Endothelial cell of umbilical vein (primary cell): ENCODE measurements around the gene LTBP1. TPM values are rescaled to one million over a fixed set of nuclear protein-coding genes. Genes with fewer than 3 reads are reported as not detected.

Experiments used
- BruUV-seq: library from RNA; stranded (reverse); fragments of 400-500 nt; replicated peaks from 2 replicates; lab custom pipeline; 2021; lab: Mats Ljungman, UMichigan
- CTCF ChIA-PET: fragments of 300-600, 350-600 bp; sonication (Branson Sonifier 250); formaldehyde crosslinking; loops from one replicate; lab custom pipeline; 2021; ENCODE audit warnings: antibody characterized with exemption, inconsistent platforms; lab: Charles Lee
- POLR2A ChIA-PET: fragments of 300-600, 350-600 bp; sonication (Branson Sonifier 250); formaldehyde crosslinking; loops from one replicate; lab custom pipeline; 2021; ENCODE audit warnings: antibody characterized with exemption, inconsistent platforms; lab: Charles Lee
- DNase-seq: peaks from one replicate; pipeline ENCODE4 v3.0.0-alpha.2; 2011; ENCODE audit warnings: low read depth, low spot score
- FAIRE-seq: peaks from 2 replicates; lab custom pipeline; 2011; peaks lifted over from hg19 to GRCh38; lab: Jason Lieb, UNC
- H2AFZ ChIP-seq: 2 replicates; pipeline ENCODE4 v1.6.0; 2012; ENCODE audit warnings: low read depth, low read length, control low read depth, inconsistent platforms
- H3K27ac ChIP-seq: 2 replicates; pipeline ENCODE4 v1.5.1; 2011; ENCODE audit warnings: low read depth, mild to moderate bottlenecking, control low read depth, low read length, moderate library complexity; ENCODE audit not compliant: insufficient read depth
- H3K27me3 ChIP-seq, 2 experiments: 2 replicates each; pipeline versions ENCODE4 v1.6.0 to v1.6.1; 2011; ENCODE audit warnings: low read length in 2 of 2, mixed read lengths in 1 of 2; ENCODE audit not compliant: control insufficient read depth in 2 of 2, insufficient read depth in 2 of 2
- H3K36me3 ChIP-seq, 2 experiments: 2 replicates in 1 of 2; 3 replicates in 1 of 2; pipeline ENCODE4 v1.5.1; 2011; ENCODE audit warnings: low read length in 2 of 2, mild to moderate bottlenecking in 1 of 2, moderate library complexity in 1 of 2; ENCODE audit not compliant: control insufficient read depth in 2 of 2, insufficient read depth in 2 of 2; ENCODE audit errors: extremely low read depth in 1 of 2
- H3K4me1 ChIP-seq: 3 replicates; pipeline ENCODE4 v1.5.1; 2011; ENCODE audit warnings: mild to moderate bottlenecking, low read length; ENCODE audit not compliant: control insufficient read depth, insufficient read depth; ENCODE audit errors: extremely low read depth
- H3K4me2 ChIP-seq: 2 replicates; pipeline ENCODE4 v1.6.1; 2011; ENCODE audit warnings: low read length, control low read depth, mixed read lengths; ENCODE audit not compliant: insufficient read depth
- H3K4me3 ChIP-seq, 3 experiments: fragments of 200-600 bp in 1 of 3; sonication (generic), shearing (Covaris generic) in 1 of 3; replicated peaks in 1 of 3; 2 replicates each; pipeline ENCODE4 v1.5.1; 2011 to 2016; ENCODE audit warnings: control low read depth in 3 of 3, low read length in 3 of 3, mild to moderate bottlenecking in 2 of 3, inconsistent platforms in 1 of 3, low read depth in 1 of 3, moderate library complexity in 1 of 3; ENCODE audit not compliant: insufficient read depth in 1 of 3
- H3K79me2 ChIP-seq: 2 replicates; pipeline ENCODE4 v1.6.0; 2012; ENCODE audit warnings: low read length, inconsistent platforms; ENCODE audit not compliant: control insufficient read depth, insufficient read depth
- H3K9ac ChIP-seq: replicated peaks from 2 replicates; pipeline ENCODE3; 2011; ENCODE audit warnings: low read length, control low read depth; ENCODE audit not compliant: insufficient read depth; ENCODE audit errors: extremely low read depth
- H3K9me1 ChIP-seq: replicated peaks from 3 replicates; pipeline ENCODE4 v1.6.0; 2011; ENCODE audit warnings: mild to moderate bottlenecking, low read length; ENCODE audit not compliant: control insufficient read depth, insufficient read depth; ENCODE audit errors: extremely low read depth
- H3K9me3 ChIP-seq: replicated peaks from 2 replicates; pipeline ENCODE4 v1.5.1; 2012; ENCODE audit warnings: low read length, inconsistent platforms; ENCODE audit not compliant: control insufficient read depth, insufficient read depth
- H4K20me1 ChIP-seq: replicated peaks from 2 replicates; pipeline ENCODE3; 2011; ENCODE audit warnings: mild to moderate bottlenecking, low read length; ENCODE audit not compliant: control insufficient read depth, insufficient read depth; ENCODE audit errors: extremely low read depth
- EZH2 ChIP-seq: IDR thresholded peaks from 2 replicates; pipeline ENCODE4 v1.6.1; 2012; ENCODE audit warnings: borderline replicate concordance, low read depth, mild to moderate bottlenecking, moderate library complexity, low read length, inconsistent platforms; ENCODE audit not compliant: severe bottlenecking
- FOS ChIP-seq: IDR thresholded peaks from 2 replicates; pipeline ENCODE4 v1.6.1; 2011; ENCODE audit warnings: mild to moderate bottlenecking, low read length, moderate library complexity, borderline replicate concordance; ENCODE audit not compliant: insufficient read depth
- GATA2 ChIP-seq: IDR thresholded peaks from 2 replicates; pipeline ENCODE4 v1.7.0; 2011; ENCODE audit warnings: low read depth, mild to moderate bottlenecking, moderate library complexity, mixed read lengths, low read length; ENCODE audit not compliant: insufficient read length, insufficient read depth
- JUN ChIP-seq: IDR thresholded peaks from 2 replicates; pipeline ENCODE4 v1.6.1; 2011; ENCODE audit warnings: borderline replicate concordance, low read depth; ENCODE audit not compliant: insufficient read length, insufficient read depth
- MYC ChIP-seq: IDR thresholded peaks from one replicate; pipeline ENCODE4 v1.6.1; 2011; ENCODE audit warnings: mild to moderate bottlenecking, low read depth, low read length
- POLR2A ChIP-seq: IDR thresholded peaks from 2 replicates; pipeline ENCODE4 v1.6.1; 2012; ENCODE audit warnings: low read depth, mild to moderate bottlenecking, control low read depth, low read length
- POLR2AphosphoS5 ChIP-seq: IDR thresholded peaks from 2 replicates; pipeline ENCODE4 v1.6.1; 2012; ENCODE audit warnings: low read depth, mild to moderate bottlenecking, control low read depth, low read length, moderate library complexity; ENCODE audit not compliant: insufficient read depth
- dilution Hi-C: fragments of 300-500 bp; cut with MboI; formaldehyde crosslinking; loops from one replicate; pipeline ENCODE4 v1.15.0; 2019; ENCODE audit warnings: low sequenced_read_pairs; ENCODE audit not compliant: extremely low pct_ligation_motif_present
- intact Hi-C: fragments of 100-400 bp; cut with micrococcal nuclease; formaldehyde crosslinking; loops from one replicate; pipeline ENCODE4 v1.10.0; 2022
- polyA plus RNA-seq, 4 experiments: library from polyadenylated mRNA; depleted of rRNA in 3 of 4; stranded (reverse) in 3 of 4; unstranded in 1 of 4; fragments of >200 nt; gene quantifications; 2 replicates each; pipeline versions ENCODE4 v1.2.1 to v1.2.3, GENCODE V29; 2011 to 2012; ENCODE audit warnings: missing spikeins in 1 of 4
- total RNA-seq: library from RNA; stranded (reverse); gene quantifications from 2 replicates; pipeline ENCODE4 v1.2.3, GENCODE V29; 2021
- TF ChIP-seq, protein P1 (sequence below), 2 donors: IDR thresholded peaks; 1 replicate in 1 of 2; 2 replicates in 1 of 2; pipeline ENCODE4 v1.5.1; 2011; ENCODE audit warnings: low read length in 2 of 2, mild to moderate bottlenecking in 2 of 2, moderate library complexity in 2 of 2, control low read depth in 1 of 2, inconsistent platforms in 1 of 2, low read depth in 1 of 2; ENCODE audit not compliant: insufficient read depth in 1 of 2; ENCODE audit errors: extremely low read depth in 1 of 2
- TF ChIP-seq, protein P2 (sequence below): IDR thresholded peaks from 2 replicates; pipeline ENCODE4 v1.6.1; 2011; ENCODE audit not compliant: insufficient read depth, insufficient read length

Gene LTBP1
- total and polyA plus RNA-seq, 2 donors (not counting 3 experiments of a cell fraction or from before 2014, with no cell fraction given): 57.4 to 68.2 TPM

DNA sequence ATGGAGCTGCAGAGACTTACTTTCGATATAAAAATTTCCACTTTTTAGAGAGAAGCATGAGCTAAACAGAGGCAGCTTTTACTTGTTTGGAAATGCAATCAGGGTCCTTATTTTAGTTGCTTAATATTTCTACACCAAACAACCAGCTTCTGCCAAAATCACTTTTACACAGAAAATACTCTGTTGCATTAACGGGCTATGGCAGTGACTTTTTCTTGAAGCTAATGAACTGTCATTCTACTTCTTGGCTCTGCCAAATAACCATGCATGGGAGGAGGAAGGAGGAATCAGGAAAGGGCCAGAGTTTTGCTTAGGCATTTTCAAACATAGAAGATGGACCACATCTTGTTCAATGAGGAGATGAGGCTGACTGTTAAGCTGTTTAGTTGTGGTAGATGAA is 23.6 kb upstream of the LTBP1 start:
- no TSS peak for BruUV-seq
- Histone ChIP-seq H3K79me2 (no peaks in the 10 kb centered on the region), H4K20me1 (no peaks in the 10 kb centered on the region), H3K9ac (no peak overlapping the region), H2AFZ (no peak overlapping the region), H3K9me3 (no peaks in the 10 kb centered on the region), H3K27ac (no peak overlapping the region), H3K4me3 (no peak overlapping the region), H3K4me1 (peaks cover 2% of the 10 kb centered on the region), H3K4me2 (no peak overlapping the region), H3K27me3 (peaks cover 0 to 15% of the 10 kb centered on the region in 2 experiments), H3K9me1 (no peaks in the 10 kb centered on the region), H3K36me3 (no peaks in the 10 kb centered on the region)
- intact Hi-C loops: no loop called here
- CTCF ChIA-PET: interaction anchor here (0.8 to 1.3 kb wide), 4 partner anchors 9 to 33 kb away, joined by 3 to 4 read pairs (median 3); no protein-coding TSS in a partner anchor
- POLR2A ChIA-PET: no interaction called here
- FAIRE-seq (no peak), DNase-seq (no peak)
- dilution Hi-C loops: no loop called here
- TF ChIP-seq FOS: no peak
- TF ChIP-seq JUN: no peak
- TF ChIP-seq POLR2A: no peak
- TF ChIP-seq GATA2: no peak
- TF ChIP-seq, protein P1, sequence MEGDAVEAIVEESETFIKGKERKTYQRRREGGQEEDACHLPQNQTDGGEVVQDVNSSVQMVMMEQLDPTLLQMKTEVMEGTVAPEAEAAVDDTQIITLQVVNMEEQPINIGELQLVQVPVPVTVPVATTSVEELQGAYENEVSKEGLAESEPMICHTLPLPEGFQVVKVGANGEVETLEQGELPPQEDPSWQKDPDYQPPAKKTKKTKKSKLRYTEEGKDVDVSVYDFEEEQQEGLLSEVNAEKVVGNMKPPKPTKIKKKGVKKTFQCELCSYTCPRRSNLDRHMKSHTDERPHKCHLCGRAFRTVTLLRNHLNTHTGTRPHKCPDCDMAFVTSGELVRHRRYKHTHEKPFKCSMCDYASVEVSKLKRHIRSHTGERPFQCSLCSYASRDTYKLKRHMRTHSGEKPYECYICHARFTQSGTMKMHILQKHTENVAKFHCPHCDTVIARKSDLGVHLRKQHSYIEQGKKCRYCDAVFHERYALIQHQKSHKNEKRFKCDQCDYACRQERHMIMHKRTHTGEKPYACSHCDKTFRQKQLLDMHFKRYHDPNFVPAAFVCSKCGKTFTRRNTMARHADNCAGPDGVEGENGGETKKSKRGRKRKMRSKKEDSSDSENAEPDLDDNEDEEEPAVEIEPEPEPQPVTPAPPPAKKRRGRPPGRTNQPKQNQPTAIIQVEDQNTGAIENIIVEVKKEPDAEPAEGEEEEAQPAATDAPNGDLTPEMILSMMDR (IDR thresholded peaks at IDR 0.05; ENCODE audit: extremely low read depth in 1 of 2, insufficient read depth in 1 of 2, low read depth in 1 of 2, low read length in 2 of 2): no peak
- TF ChIP-seq MYC: no peak
- TF ChIP-seq, protein P2, sequence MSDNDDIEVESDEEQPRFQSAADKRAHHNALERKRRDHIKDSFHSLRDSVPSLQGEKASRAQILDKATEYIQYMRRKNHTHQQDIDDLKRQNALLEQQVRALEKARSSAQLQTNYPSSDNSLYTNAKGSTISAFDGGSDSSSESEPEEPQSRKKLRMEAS: no peak
- TF ChIP-seq EZH2: no peak
- no peak for TF ChIP-seq POLR2AphosphoS5
